K562 (cell line): Measurements from ENCODE around the gene SDS. TPM values are rescaled to one million over a fixed set of nuclear protein-coding genes. Genes with fewer than 3 reads are reported as not detected.
A peak's percentile ranks its signal among the peaks of the same experiment; 100 is the strongest.

Experiments
- ATAC-seq: fragments of 200-7000 bp; cut with Tn5 transposase; 3 replicates; pipeline ENCODE4 v1.9.1; 2020; ENCODE audit warnings: moderate library complexity
- BruUV-seq: library from RNA; stranded (reverse); fragments of 400-500 nt; replicated peaks from 2 replicates; lab custom pipeline; 2021; lab: Mats Ljungman, UMichigan
- CTCF ChIA-PET: fragments of 300-600 bp; formaldehyde crosslinking; extraction: SDS; loops from one replicate; lab custom pipeline; 2021; ENCODE audit warnings: low intra/inter-chr PET ratio; lab: Yijun Ruan, JAX
- POLR2A ChIA-PET: fragments of 300-600, 350-650 bp; sonication (Branson Sonifier 250); formaldehyde crosslinking; extraction: SDS; loops from one replicate; lab custom pipeline; 2021; ENCODE audit warnings: antibody characterized with exemption, inconsistent platforms; lab: Yijun Ruan, JAX
- DNase-seq, 4 experiments: peaks; one replicate each; pipeline versions ENCODE4 v3.0.0 to v3.0.0-alpha.2; 2011 to 2018; ENCODE audit warnings: low spot score in 3 of 4, mixed read lengths in 3 of 4; ENCODE audit errors: extremely low read depth in 1 of 4
- FAIRE-seq: peaks from 2 replicates; lab custom pipeline; 2011; peaks lifted over from hg19 to GRCh38; lab: Jason Lieb, UNC
- H2AFZ ChIP-seq: 2 replicates; pipeline ENCODE4 v1.6.0; 2011; ENCODE audit warnings: low read depth, low read length, control low read depth, inconsistent platforms
- H3K27ac ChIP-seq: fragments of 200-600 bp; 3 replicates; pipeline ENCODE4 v1.8.0; 2011; ENCODE audit warnings: low read depth, mild to moderate bottlenecking, control low read depth, inconsistent platforms, low read length, moderate library complexity, mixed read lengths; ENCODE audit errors: extremely low read depth
- H3K27me3 ChIP-seq, 2 experiments: fragments of 300-600 bp in 1 of 2; 2 replicates in 1 of 2; 3 replicates in 1 of 2; pipeline versions ENCODE4 v1.6.0 to v1.8.0; 2011; ENCODE audit warnings: inconsistent platforms in 2 of 2, low read length in 2 of 2, mild to moderate bottlenecking in 1 of 2, mixed read lengths in 1 of 2, moderate library complexity in 1 of 2; ENCODE audit not compliant: control insufficient read depth in 2 of 2, insufficient read depth in 2 of 2
- H3K36me3 ChIP-seq: fragments of 300-600 bp; 3 replicates; pipeline ENCODE4 v1.8.0; 2011; ENCODE audit warnings: mild to moderate bottlenecking, low read length, inconsistent platforms; ENCODE audit not compliant: control insufficient read depth, insufficient read depth
- H3K4me1 ChIP-seq, 2 experiments: fragments of 200-600 bp in 1 of 2; replicated peaks in 1 of 2; 2 replicates in 1 of 2; 3 replicates in 1 of 2; pipeline versions ENCODE4 v1.5.1 to v1.8.0; 2011; ENCODE audit warnings: inconsistent platforms in 2 of 2, low read length in 2 of 2, mild to moderate bottlenecking in 1 of 2, mixed read lengths in 1 of 2, moderate library complexity in 1 of 2; ENCODE audit not compliant: control insufficient read depth in 2 of 2, insufficient read depth in 2 of 2
- H3K4me2 ChIP-seq: 2 replicates; pipeline ENCODE4 v1.6.1; 2011; ENCODE audit warnings: low read length, control low read depth, inconsistent platforms, mixed read lengths; ENCODE audit not compliant: insufficient read depth
- H3K4me3 ChIP-seq: fragments of 200-600 bp; sonication (generic), shearing (Covaris generic); 2 replicates; pipeline ENCODE4 v1.5.1; 2016; ENCODE audit warnings: control low read depth, inconsistent platforms
- H3K79me2 ChIP-seq: fragments of 200-600 bp; 3 replicates; pipeline ENCODE4 v1.8.0; 2011; ENCODE audit warnings: low read length, inconsistent platforms; ENCODE audit not compliant: control insufficient read depth, insufficient read depth
- H3K9ac ChIP-seq, 2 experiments: 2 replicates each; pipeline versions ENCODE4 v1.6.0 to v1.6.1; 2011; ENCODE audit warnings: low read depth in 2 of 2, low read length in 2 of 2, control low read depth in 1 of 2, inconsistent platforms in 1 of 2, mild to moderate bottlenecking in 1 of 2, mixed read lengths in 1 of 2; ENCODE audit not compliant: insufficient read depth in 1 of 2
- H3K9me1 ChIP-seq: one replicate; pipeline ENCODE4 v1.6.0; 2011; ENCODE audit warnings: inconsistent platforms, mild to moderate bottlenecking, low read length, moderate library complexity; ENCODE audit not compliant: control insufficient read depth, insufficient read depth
- H3K9me3 ChIP-seq: replicated peaks from 2 replicates; pipeline ENCODE4 v1.5.1; 2011; ENCODE audit warnings: low read depth, low read length, inconsistent platforms; ENCODE audit not compliant: control insufficient read depth, insufficient read depth
- H4K20me1 ChIP-seq: replicated peaks from 2 replicates; pipeline ENCODE4 v1.6.1; 2011; ENCODE audit warnings: low read length, inconsistent platforms, mixed read lengths; ENCODE audit not compliant: control insufficient read depth, insufficient read depth
- ARHGAP35 ChIP-seq: fragments of 450-650 bp; IDR thresholded peaks from 2 replicates; pipeline ENCODE4 v1.6.1; 2018; ENCODE audit not compliant: partially characterized antibody
- MEIS2 ChIP-seq: fragments of 450-650 bp; IDR thresholded peaks from 2 replicates; pipeline ENCODE4 v1.6.1; 2014; ENCODE audit warnings: mild to moderate bottlenecking; ENCODE audit not compliant: partially characterized antibody
- PBX2 ChIP-seq, 2 experiments: IDR thresholded peaks in 1 of 2; conservative IDR thresholded peaks in 1 of 2; 2 replicates each; pipeline ENCODE4 v1.6.1; 2016; ENCODE audit warnings: low read depth in 2 of 2, mild to moderate bottlenecking in 1 of 2, missing compliant biosample characterization in 1 of 2, missing genetic modification characterization in 1 of 2, moderate library complexity in 1 of 2
- PKNOX1 ChIP-seq: fragments of 450-650 bp; IDR thresholded peaks from 2 replicates; pipeline ENCODE4 v1.6.1; 2016
- ZFP36 ChIP-seq: fragments of 150-350 bp; IDR thresholded peaks from 2 replicates; pipeline ENCODE4 v1.6.1; 2018; ENCODE audit warnings: low read length, low read depth; ENCODE audit not compliant: partially characterized antibody
- ZNF668 ChIP-seq: fragments of 250-450 bp; sonication (Bioruptor Pico); IDR thresholded peaks from 2 replicates; pipeline ENCODE4 v1.8.0; 2022; ENCODE audit warnings: mild to moderate bottlenecking, inconsistent platforms
- WGBS: fragments of 100-300 bp; shearing (Covaris generic); methylation state at CpG from one replicate; pipeline ENCODE4 v1.1.6; 2016; ENCODE audit warnings: low coverage, mixed read lengths; ENCODE audit not compliant: insufficient coverage; ENCODE audit errors: missing lambda C conversion rate; 5-methylcytosine and 5-hydroxymethylcytosine counted together
- in situ Hi-C: fragments of 300-500 bp; cut with MboI; formaldehyde crosslinking; loops from 4 replicates; pipeline ENCODE4 v1.15.0; 2018; ENCODE audit warnings: inconsistent platforms, mixed read lengths
- intact Hi-C: fragments of 100-400 bp; cut with micrococcal nuclease; formaldehyde crosslinking; loops from 2 replicates; pipeline ENCODE4 v1.14.2; 2022
- polyA plus RNA-seq, 8 experiments: library from polyadenylated mRNA; depleted of rRNA in 4 of 8; stranded (reverse) in 5 of 8; unstranded in 3 of 8; fragments of >200 nt; fragmentation: Nextera tagmentation in 2 of 8; fragmentation: Illumina TruSeq in 1 of 8; extraction: Ambion mirVana in 2 of 8; extraction: Trizol in 1 of 8; gene quantifications; 2 replicates each; pipeline versions ENCODE4 v1.2.1 to v1.2.3, GENCODE V29; 2011 to 2014; ENCODE audit warnings: inconsistent platforms in 1 of 8, missing spikeins in 1 of 8
- total RNA-seq, 7 experiments: library from RNA; depleted of rRNA in 6 of 7; stranded (reverse); fragments of >200 nt in 6 of 7; fragmentation: Illumina TruSeq in 2 of 7; extraction: Trizol in 2 of 7; gene quantifications; 2 replicates each; pipeline versions ENCODE4 v1.2.1 to v1.2.3, GENCODE V29; 2011 to 2021; ENCODE audit warnings: low replicate concordance in 1 of 7

SDS gene
- total and polyA plus RNA-seq, 9 of the 15 experiments (the other 6 are each of a cell fraction or from before 2014, with no cell fraction given), result 0.07 to 1.1 (median 0.12) TPM; not detected in 1

- intact Hi-C loops, result no loop called here
- no peak for ATAC-seq
Measured at GRCh38 chr12:113436993-113437728, 33.5 kb upstream of the SDS start.

More at GRCh38 chr12:113436993-113437728, 33.5 kb upstream of the SDS start:
- H4K20me1 ChIP-seq, result no peaks in the 10 kb centered on the region
- H3K36me3 ChIP-seq, result no peaks in the 10 kb centered on the region
- POLR2A ChIA-PET, result no interaction called here
- peaks cover 5 to 8% of the 10 kb centered on the region in 2 experiments; a peak in 3 of 5 replicates for H3K4me1 ChIP-seq
- H3K9ac ChIP-seq, result no peak overlapping the region
- DNase-seq (no peak), FAIRE-seq (no peak)
- in situ Hi-C loops, result no loop called here
- 1% methylated on average over 6 of the region's 6 CpGs for WGBS
- H3K9me1 ChIP-seq, result no peaks in the 10 kb centered on the region
- H2AFZ ChIP-seq, result no peak overlapping the region
- no peaks in the 10 kb centered on the region for H3K9me3 ChIP-seq
- H3K79me2 ChIP-seq, result no peaks in the 10 kb centered on the region
- CTCF ChIA-PET, result no interaction called here
- no TSS peak for BruUV-seq
- peaks cover 6 to 25% of the 10 kb centered on the region in 2 experiments; a peak in 3 of 5 replicates for H3K27me3 ChIP-seq
- no peak overlapping the region for H3K4me3 ChIP-seq
- H3K27ac ChIP-seq, result no peak overlapping the region
- TF ChIP-seq ZNF668 (CRISPR knock-in tag) (no peak), PKNOX1 (peak; percentile 75), PBX2 (CRISPR knock-in tag; IDR thresholded peaks at IDR 0.05; ENCODE audit: low read depth) (no peak), PBX2 (tag; conservative IDR thresholded peaks at IDR 0.05; ENCODE audit: low read depth) (peak; percentile 89), ZFP36 (peak; percentile 70), MEIS2 (peak; percentile 82), ARHGAP35 (peak; percentile 88)
- no peak overlapping the region for H3K4me2 ChIP-seq
